DND-41 (cell line): ENCODE data around the gene LPGAT1.

Experiments
- ATAC-seq: fragments of 200-7000 bp; cut with Tn5 transposase; 3 replicates; pipeline ENCODE4 v1.9.1; 2021; ENCODE audit warnings: low read depth; ENCODE audit not compliant: insufficient read depth
- DNase-seq: peaks from one replicate; pipeline ENCODE4 v3.0.0-alpha.2; 2020
- H2AFZ ChIP-seq: 2 replicates; pipeline ENCODE4 v1.6.0; 2012; ENCODE audit warnings: low read depth, low read length
- H3K27ac ChIP-seq: 2 replicates; pipeline ENCODE4 v1.5.1; 2012; ENCODE audit warnings: low read length, inconsistent platforms
- H3K27me3 ChIP-seq: fragments of 200-600 bp; sonication (generic); 2 replicates; pipeline ENCODE4 v1.6.0; 2012; ENCODE audit warnings: low read length, mild to moderate bottlenecking, inconsistent platforms; ENCODE audit not compliant: insufficient read depth, poor library complexity
- H3K36me3 ChIP-seq: 2 replicates; pipeline ENCODE4 v1.5.1; 2012; ENCODE audit warnings: low read length, inconsistent platforms; ENCODE audit not compliant: insufficient read depth
- H3K4me1 ChIP-seq: 2 replicates; pipeline ENCODE4 v1.5.1; 2012; ENCODE audit warnings: mild to moderate bottlenecking, low read length; ENCODE audit not compliant: insufficient read depth
- H3K4me2 ChIP-seq: 2 replicates; pipeline ENCODE4 v1.6.0; 2012; ENCODE audit warnings: mild to moderate bottlenecking, moderate library complexity, low read length, inconsistent platforms; ENCODE audit not compliant: insufficient read depth
- H3K4me3 ChIP-seq, 2 experiments: fragments of 200-600 bp in 1 of 2; shearing (Covaris generic) in 1 of 2; 2 replicates each; pipeline ENCODE4 v1.5.1; 2012 to 2016; ENCODE audit warnings: inconsistent platforms in 2 of 2, low read length in 2 of 2, mild to moderate bottlenecking in 2 of 2, low read depth in 1 of 2, moderate library complexity in 1 of 2
- H3K79me2 ChIP-seq: 2 replicates; pipeline ENCODE4 v1.6.0; 2012; ENCODE audit warnings: low read length, inconsistent platforms; ENCODE audit not compliant: insufficient read depth
- H3K9ac ChIP-seq: 2 replicates; pipeline ENCODE4 v1.6.0; 2012; ENCODE audit warnings: low read depth, mild to moderate bottlenecking, inconsistent platforms, low read length, moderate library complexity
- H3K9me3 ChIP-seq: 2 replicates; pipeline ENCODE4 v1.5.1; 2012; ENCODE audit warnings: low read length, moderate library complexity, mild to moderate bottlenecking, inconsistent platforms; ENCODE audit not compliant: insufficient read depth, severe bottlenecking
- H4K20me1 ChIP-seq: 2 replicates; pipeline ENCODE4 v1.6.0; 2012; ENCODE audit warnings: low read length; ENCODE audit not compliant: insufficient read depth
- CTCF ChIP-seq: IDR thresholded peaks from 2 replicates; pipeline ENCODE4 v1.5.1; 2012; ENCODE audit warnings: borderline replicate concordance, low read length, moderate library complexity, mild to moderate bottlenecking; ENCODE audit not compliant: poor library complexity, severe bottlenecking; ENCODE audit errors: extremely low read depth
- EZH2 ChIP-seq: IDR thresholded peaks from 3 replicates; pipeline ENCODE4 v1.6.1; 2012; ENCODE audit warnings: borderline replicate concordance, low read depth, mild to moderate bottlenecking, moderate library complexity, low read length, inconsistent platforms; ENCODE audit not compliant: severe bottlenecking

Gene LPGAT1

DNA sequence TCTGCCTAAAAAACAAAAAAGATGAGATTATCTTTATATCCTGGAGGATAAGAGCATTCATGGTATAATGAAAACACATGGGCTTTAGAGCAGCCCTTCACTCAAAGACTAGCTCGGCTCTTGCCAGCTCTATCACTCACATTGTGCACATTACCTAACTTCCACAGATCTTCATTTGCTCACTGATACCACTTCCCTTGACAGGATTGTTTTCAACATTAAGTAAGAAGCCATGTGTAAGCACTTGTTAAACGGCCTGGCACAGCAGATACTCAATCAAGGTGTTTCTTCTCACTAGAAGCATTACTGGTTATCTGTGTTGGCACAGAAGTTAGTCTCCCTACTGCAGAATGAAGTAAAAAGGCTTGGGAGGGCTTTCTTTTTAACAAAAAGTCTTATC is 18.7 kb downstream of the LPGAT1 start:
- H3K27ac ChIP-seq: no peak overlapping the region
- ATAC-seq: no peak
- H3K4me3 ChIP-seq: no peak overlapping the region
- no peak for TF ChIP-seq CTCF
- TF ChIP-seq EZH2: no peak
- no peak overlapping the region for H2AFZ ChIP-seq
- no peak overlapping the region for H3K9ac ChIP-seq
- H3K79me2 ChIP-seq: no peaks in the 10 kb centered on the region
- H3K36me3 ChIP-seq: peaks cover 7% of the 10 kb centered on the region; the same call in 1 of the 2 replicates
- H4K20me1 ChIP-seq: no peaks in the 10 kb centered on the region
- H3K4me1 ChIP-seq: no peaks in the 10 kb centered on the region
- H3K27me3 ChIP-seq: no peaks in the 10 kb centered on the region
- no peaks in the 10 kb centered on the region for H3K9me3 ChIP-seq
- DNase-seq: no peak
- no peak overlapping the region for H3K4me2 ChIP-seq

- Histone ChIP-seq H3K4me1 (no peaks in the 10 kb centered on the region), H4K20me1 (no peaks in the 10 kb centered on the region), H3K79me2 (no peaks in the 10 kb centered on the region), H3K36me3 (peaks cover 7% of the 10 kb centered on the region; the same call in 1 of the 2 replicates), H3K9ac (no peak overlapping the region), H3K9me3 (no peaks in the 10 kb centered on the region), H3K4me3 (no peak overlapping the region), H3K27me3 (no peaks in the 10 kb centered on the region), H2AFZ (no peak overlapping the region), H3K27ac (no peak overlapping the region), H3K4me2 (no peak overlapping the region)
- ATAC-seq: no peak
- DNase-seq: no peak
- TF ChIP-seq CTCF (no peak), EZH2 (no peak)
Observed at GRCh38 chr1:211811126-211811525, 19.4 kb downstream of the LPGAT1 start.

- Histone ChIP-seq H3K27me3 (no peaks in the 10 kb centered on the region), H3K27ac (no peak overlapping the region), H3K9ac (no peak overlapping the region), H2AFZ (no peak overlapping the region), H3K36me3 (peaks cover 14% of the 10 kb centered on the region; the same call in 1 of the 2 replicates), H4K20me1 (no peaks in the 10 kb centered on the region), H3K9me3 (no peaks in the 10 kb centered on the region), H3K4me3 (no peak overlapping the region), H3K79me2 (no peaks in the 10 kb centered on the region), H3K4me1 (no peaks in the 10 kb centered on the region), H3K4me2 (no peak overlapping the region)
- no peak for ATAC-seq
- DNase-seq: no peak
- no peak for TF ChIP-seq CTCF
- no peak for TF ChIP-seq EZH2
Observed at GRCh38 chr1:211808475-211808874, 22.1 kb downstream of the LPGAT1 start.

- Histone ChIP-seq H3K4me3 (no peak overlapping the region), H3K36me3 (peaks cover 10% of the 10 kb centered on the region; the same call in 1 of the 2 replicates), H3K79me2 (no peaks in the 10 kb centered on the region), H3K4me2 (no peak overlapping the region), H4K20me1 (no peaks in the 10 kb centered on the region), H3K27ac (no peak overlapping the region), H3K9me3 (no peaks in the 10 kb centered on the region), H3K9ac (no peak overlapping the region), H2AFZ (no peak overlapping the region), H3K4me1 (no peaks in the 10 kb centered on the region), H3K27me3 (no peaks in the 10 kb centered on the region)
- TF ChIP-seq CTCF (no peak), EZH2 (no peak)
- ATAC-seq (no peak), DNase-seq (no peak)
Observed at GRCh38 chr1:211804915-211805314, 25.6 kb downstream of the LPGAT1 start.
